Smooth muscle cell (in vitro differentiated cells): Measurements from ENCODE around the gene KIAA1217. TPM values are rescaled to one million over a fixed set of nuclear protein-coding genes. Genes with fewer than 3 reads are reported as not detected.
A peak's percentile ranks its signal among the peaks of the same experiment; 100 is the strongest.

Experiments
- DNase-seq: peaks from one replicate; lab custom pipeline; 2025; ENCODE audit not compliant: unreplicated experiment; lab: John Stamatoyannopoulos, UW
- H2AFZ ChIP-seq: fragments of 200-600 bp; sonication (generic); 2 replicates; pipeline ENCODE4 v1.6.0; 2016; ENCODE audit warnings: antibody characterized with exemption, low read depth, mild to moderate bottlenecking
- H3F3A ChIP-seq: fragments of 200-600 bp; sonication (generic); 2 replicates; pipeline ENCODE4 v1.6.0; 2017; ENCODE audit warnings: antibody characterized with exemption, low read depth
- H3K27ac ChIP-seq: fragments of 200-600 bp; sonication (generic); 2 replicates; pipeline ENCODE4 v1.5.1; 2016; ENCODE audit warnings: low read depth, mild to moderate bottlenecking
- H3K27me3 ChIP-seq: fragments of 200-600 bp; sonication (generic); 2 replicates; pipeline ENCODE4 v1.6.1; 2016; ENCODE audit warnings: low read depth, mild to moderate bottlenecking
- H3K36me3 ChIP-seq: fragments of 200-600 bp; sonication (generic); 2 replicates; pipeline ENCODE4 v1.5.1; 2016; ENCODE audit warnings: low read depth
- H3K4me1 ChIP-seq: fragments of 200-600 bp; sonication (generic); 2 replicates; pipeline ENCODE4 v1.5.1; 2016; ENCODE audit warnings: low read depth
- H3K4me2 ChIP-seq: fragments of 200-600 bp; sonication (generic); 2 replicates; pipeline ENCODE4 v1.6.0; 2016; ENCODE audit warnings: mild to moderate bottlenecking
- H3K4me3 ChIP-seq: fragments of 200-600 bp; sonication (generic); 2 replicates; pipeline ENCODE4 v1.5.1; 2016; ENCODE audit warnings: mild to moderate bottlenecking
- H3K79me2 ChIP-seq: fragments of 200-600 bp; sonication (generic); 2 replicates; pipeline ENCODE4 v1.6.0; 2016; ENCODE audit warnings: low read depth, mild to moderate bottlenecking
- H3K9ac ChIP-seq: fragments of 200-600 bp; sonication (generic); 2 replicates; pipeline ENCODE4 v1.6.0; 2016; ENCODE audit warnings: low read depth
- H3K9me3 ChIP-seq: fragments of 200-600 bp; sonication (generic); replicated peaks from 2 replicates; pipeline ENCODE4 v1.5.1; 2016; ENCODE audit warnings: low read depth
- H4K20me1 ChIP-seq: fragments of 200-600 bp; sonication (generic); 2 replicates; pipeline ENCODE4 v1.6.0; 2016; ENCODE audit warnings: low read depth
- WGBS: methylation state at CpG from one replicate; pipeline ENCODE4 v1.1.7; 2016; ENCODE audit warnings: low lambda C conversion rate; 5-methylcytosine and 5-hydroxymethylcytosine counted together
- polyA plus RNA-seq: library from polyadenylated mRNA; unstranded; fragments of >200 nt; fragmentation: Nextera tagmentation; extraction: Ambion mirVana; gene quantifications from 2 replicates; pipeline ENCODE4 v1.2.1, GENCODE V29; 2016
- total RNA-seq: library from RNA; depleted of rRNA; stranded (reverse); fragments of >200 nt; gene quantifications from 2 replicates; pipeline ENCODE4 v1.2.3, GENCODE V29; 2014
- TF ChIP-seq, protein P1 (sequence below): fragments of 200-600 bp; sonication (generic); IDR thresholded peaks from 2 replicates; pipeline ENCODE4 v1.5.1; 2017; ENCODE audit warnings: borderline replicate concordance, mild to moderate bottlenecking, antibody characterized with exemption; ENCODE audit not compliant: insufficient read depth, poor library complexity, severe bottlenecking

Gene KIAA1217
- total and polyA plus RNA-seq, 2 experiments from 2014 or later: 43.3 to 68.8 TPM

DNA sequence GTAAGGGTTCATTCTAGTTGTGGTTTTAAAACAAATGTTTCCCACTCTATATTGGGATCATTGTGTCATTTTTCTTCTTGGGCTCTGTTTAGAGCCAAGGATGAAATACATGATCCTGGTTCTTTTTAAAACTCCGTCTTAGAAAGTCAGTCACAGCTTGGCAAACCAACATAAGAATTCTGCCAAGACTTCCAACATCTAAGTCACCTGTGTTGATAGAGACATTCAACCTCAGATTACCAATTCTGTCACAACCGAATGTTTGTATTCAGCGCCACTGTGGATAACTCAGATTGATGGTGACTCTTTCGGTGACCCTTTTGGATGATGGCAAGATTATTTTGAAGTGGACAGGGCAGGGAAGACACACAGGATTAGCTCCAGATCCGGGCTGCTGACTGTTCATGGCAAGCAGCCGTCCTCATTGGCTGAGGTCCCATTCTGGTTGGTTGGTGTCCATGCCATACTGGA lies 259.4 kb downstream of the KIAA1217 start:
- H4K20me1 ChIP-seq: peaks cover 60% of the 10 kb centered on the region
- H3K9me3 ChIP-seq: no peaks in the 10 kb centered on the region
- peak overlapping the region; percentile 96 for H3K9ac ChIP-seq
- no peak for DNase-seq
- WGBS: 79% methylated on average over 6 of the region's 6 CpGs
- peak overlapping the region; percentile 75 for H3K4me3 ChIP-seq
- peak overlapping the region; percentile 97 for H3K27ac ChIP-seq
- no peaks in the 10 kb centered on the region for H3K36me3 ChIP-seq
- H3F3A ChIP-seq: peaks cover 15% of the 10 kb centered on the region
- H3K4me2 ChIP-seq: peak overlapping the region; percentile 83
- H3K4me1 ChIP-seq: peaks cover 18% of the 10 kb centered on the region
- H3K79me2 ChIP-seq: peaks cover 68% of the 10 kb centered on the region
- no peaks in the 10 kb centered on the region for H3K27me3 ChIP-seq
- TF ChIP-seq, protein P1, sequence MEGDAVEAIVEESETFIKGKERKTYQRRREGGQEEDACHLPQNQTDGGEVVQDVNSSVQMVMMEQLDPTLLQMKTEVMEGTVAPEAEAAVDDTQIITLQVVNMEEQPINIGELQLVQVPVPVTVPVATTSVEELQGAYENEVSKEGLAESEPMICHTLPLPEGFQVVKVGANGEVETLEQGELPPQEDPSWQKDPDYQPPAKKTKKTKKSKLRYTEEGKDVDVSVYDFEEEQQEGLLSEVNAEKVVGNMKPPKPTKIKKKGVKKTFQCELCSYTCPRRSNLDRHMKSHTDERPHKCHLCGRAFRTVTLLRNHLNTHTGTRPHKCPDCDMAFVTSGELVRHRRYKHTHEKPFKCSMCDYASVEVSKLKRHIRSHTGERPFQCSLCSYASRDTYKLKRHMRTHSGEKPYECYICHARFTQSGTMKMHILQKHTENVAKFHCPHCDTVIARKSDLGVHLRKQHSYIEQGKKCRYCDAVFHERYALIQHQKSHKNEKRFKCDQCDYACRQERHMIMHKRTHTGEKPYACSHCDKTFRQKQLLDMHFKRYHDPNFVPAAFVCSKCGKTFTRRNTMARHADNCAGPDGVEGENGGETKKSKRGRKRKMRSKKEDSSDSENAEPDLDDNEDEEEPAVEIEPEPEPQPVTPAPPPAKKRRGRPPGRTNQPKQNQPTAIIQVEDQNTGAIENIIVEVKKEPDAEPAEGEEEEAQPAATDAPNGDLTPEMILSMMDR: no peak
- H2AFZ ChIP-seq: no peak overlapping the region

- H4K20me1 ChIP-seq: peaks cover 77% of the 10 kb centered on the region
- no peak for DNase-seq
Observed at GRCh38 chr10:24469993-24470392, 261.1 kb downstream of the KIAA1217 start.

DNA sequence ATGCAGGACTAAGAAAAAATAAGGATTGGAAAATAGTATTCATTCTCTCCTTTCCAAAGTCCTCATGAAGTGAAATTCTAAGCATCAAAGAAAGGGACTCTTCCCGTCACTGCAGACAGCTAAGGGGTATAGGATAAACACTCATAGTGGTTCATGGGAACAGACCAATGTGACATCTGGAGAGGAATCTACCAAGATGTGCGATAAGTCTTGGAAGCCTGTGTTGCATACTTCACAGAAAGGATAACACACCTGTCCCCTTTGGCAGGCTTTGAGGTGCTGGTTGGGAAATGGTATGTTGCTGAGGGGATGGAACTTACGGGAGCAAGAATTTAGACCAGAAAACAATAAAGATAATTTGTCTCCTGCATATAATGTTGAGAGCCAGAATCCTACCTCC lies 266.7 kb downstream of the KIAA1217 start:
- no peak overlapping the region for H3K4me2 ChIP-seq
- H3K4me1 ChIP-seq: no peaks in the 10 kb centered on the region
- 97% methylated on average over 3 of the region's 3 CpGs for WGBS
- H2AFZ ChIP-seq: no peak overlapping the region
- H3K79me2 ChIP-seq: peaks cover 99% of the 10 kb centered on the region
- no peak overlapping the region for H3K9ac ChIP-seq
- peaks cover 98% of the 10 kb centered on the region for H4K20me1 ChIP-seq
- TF ChIP-seq, protein P1: no peak
- no peak for DNase-seq
- peaks cover 9% of the 10 kb centered on the region for H3K36me3 ChIP-seq
- H3F3A ChIP-seq: no peaks in the 10 kb centered on the region
- no peak overlapping the region for H3K4me3 ChIP-seq
- no peaks in the 10 kb centered on the region for H3K27me3 ChIP-seq
- no peak overlapping the region for H3K27ac ChIP-seq
- H3K9me3 ChIP-seq: no peaks in the 10 kb centered on the region

More at GRCh38 chr10:24469993-24470392, 261.1 kb downstream of the KIAA1217 start:
- no peak overlapping the region for H3K9ac ChIP-seq
- H3K27ac ChIP-seq: no peak overlapping the region
- peaks cover 11% of the 10 kb centered on the region for H3F3A ChIP-seq
- H3K4me1 ChIP-seq: peaks cover 9% of the 10 kb centered on the region
- H3K27me3 ChIP-seq: no peaks in the 10 kb centered on the region
- H2AFZ ChIP-seq: no peak overlapping the region
- peaks cover 85% of the 10 kb centered on the region for H3K79me2 ChIP-seq
- TF ChIP-seq, protein P1: no peak
- 75% methylated on average over 8 of the region's 8 CpGs for WGBS
- no peaks in the 10 kb centered on the region for H3K9me3 ChIP-seq
- peaks cover 1% of the 10 kb centered on the region for H3K36me3 ChIP-seq
- peak overlapping the region; percentile 75 for H3K4me3 ChIP-seq
- peak overlapping the region; percentile 83 for H3K4me2 ChIP-seq

DNA sequence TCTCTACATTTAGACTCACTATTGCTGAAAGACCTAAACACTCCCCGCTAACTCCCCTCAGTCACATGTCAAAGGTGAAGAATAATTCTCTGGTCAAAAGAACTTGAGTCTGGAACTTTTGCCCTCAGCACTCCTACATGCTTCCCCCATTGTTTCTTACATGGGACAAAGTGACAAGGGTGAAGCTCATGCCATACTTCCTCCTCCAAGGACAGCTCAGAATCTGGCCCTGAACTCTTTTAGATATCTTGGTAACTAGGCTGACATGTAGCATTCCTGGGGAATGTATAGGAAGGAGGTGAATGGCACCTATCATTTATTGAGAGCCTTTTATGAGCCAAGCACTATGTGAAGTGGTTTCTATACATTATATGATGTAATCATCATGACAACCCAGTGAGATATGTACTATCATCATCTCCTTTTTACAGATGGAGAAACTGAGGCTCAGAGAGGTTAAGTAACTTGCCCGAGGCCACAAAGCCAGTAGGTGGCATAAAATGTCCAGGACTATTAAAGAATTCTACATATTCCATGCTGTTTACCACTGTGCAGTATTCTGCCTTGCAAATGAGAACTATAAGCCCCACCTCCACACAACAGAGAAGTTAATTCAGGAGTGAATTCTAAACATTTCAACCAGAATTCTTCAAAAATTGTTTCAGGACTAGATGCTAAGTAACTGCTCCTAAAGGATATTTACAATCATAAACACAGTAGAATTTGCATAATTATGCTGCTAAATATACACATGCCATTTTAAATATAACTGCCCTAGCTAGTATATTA lies 268.2 kb downstream of the KIAA1217 start:
- Histone ChIP-seq H3K79me2 (peaks cover 98% of the 10 kb centered on the region), H3K4me2 (peak overlapping the region; percentile 8)

More for the DNA sequence above, 268.2 kb downstream of the KIAA1217 start:
- 92% methylated on average over 2 of the region's 2 CpGs for WGBS
- Histone ChIP-seq H3K27me3 (no peaks in the 10 kb centered on the region), H3K36me3 (peaks cover 9% of the 10 kb centered on the region), H3K27ac (no peak overlapping the region), H3F3A (no peaks in the 10 kb centered on the region), H3K9ac (no peak overlapping the region), H4K20me1 (peaks cover 98% of the 10 kb centered on the region), H3K4me3 (no peak overlapping the region), H2AFZ (no peak overlapping the region), H3K9me3 (no peaks in the 10 kb centered on the region), H3K4me1 (no peaks in the 10 kb centered on the region)
- TF ChIP-seq, protein P1: no peak
- no peak for DNase-seq
